Measurements from ENCODE around the gene TEX14.

Gene TEX14

GRCh38 chr17:58734040-58734439 is 42.2 kb upstream of the TEX14 start:
- Histone ChIP-seq H3K27ac (replicated peaks) (no peak overlapping the region), H3K27me3 (ENCODE audit: insufficient read depth, poor library complexity, severe bottlenecking) (no peaks in the 10 kb centered on the region), H3K4me3 (replicated peaks; ENCODE audit: insufficient read depth, low read length) (no peak overlapping the region)
- DNase-seq (ENCODE audit: low read depth in 1 of 2, low spot score in 1 of 2): no peak
- TF ChIP-seq, protein P1, sequence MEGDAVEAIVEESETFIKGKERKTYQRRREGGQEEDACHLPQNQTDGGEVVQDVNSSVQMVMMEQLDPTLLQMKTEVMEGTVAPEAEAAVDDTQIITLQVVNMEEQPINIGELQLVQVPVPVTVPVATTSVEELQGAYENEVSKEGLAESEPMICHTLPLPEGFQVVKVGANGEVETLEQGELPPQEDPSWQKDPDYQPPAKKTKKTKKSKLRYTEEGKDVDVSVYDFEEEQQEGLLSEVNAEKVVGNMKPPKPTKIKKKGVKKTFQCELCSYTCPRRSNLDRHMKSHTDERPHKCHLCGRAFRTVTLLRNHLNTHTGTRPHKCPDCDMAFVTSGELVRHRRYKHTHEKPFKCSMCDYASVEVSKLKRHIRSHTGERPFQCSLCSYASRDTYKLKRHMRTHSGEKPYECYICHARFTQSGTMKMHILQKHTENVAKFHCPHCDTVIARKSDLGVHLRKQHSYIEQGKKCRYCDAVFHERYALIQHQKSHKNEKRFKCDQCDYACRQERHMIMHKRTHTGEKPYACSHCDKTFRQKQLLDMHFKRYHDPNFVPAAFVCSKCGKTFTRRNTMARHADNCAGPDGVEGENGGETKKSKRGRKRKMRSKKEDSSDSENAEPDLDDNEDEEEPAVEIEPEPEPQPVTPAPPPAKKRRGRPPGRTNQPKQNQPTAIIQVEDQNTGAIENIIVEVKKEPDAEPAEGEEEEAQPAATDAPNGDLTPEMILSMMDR (IDR thresholded peaks at IDR 0.05; ENCODE audit: insufficient read depth, low read length): no peak

DNA sequence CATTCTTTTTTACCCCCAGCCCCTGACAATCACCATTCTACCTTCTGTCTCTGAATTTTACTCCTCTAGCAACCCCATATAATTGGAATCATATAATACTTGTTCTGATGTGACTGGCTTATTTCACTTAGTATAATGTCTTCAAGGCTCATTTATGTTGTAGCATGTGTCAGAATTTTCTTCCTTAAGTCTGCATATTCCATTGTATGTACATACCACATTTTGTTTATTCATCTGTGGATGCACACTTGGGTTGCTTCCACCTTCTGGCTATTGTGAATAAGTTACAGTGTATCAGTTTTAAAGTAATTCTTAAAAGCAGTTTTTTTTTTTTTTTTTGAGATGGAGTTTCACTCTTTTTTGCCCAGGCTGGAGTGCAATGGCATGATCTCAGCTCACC is 39.1 kb upstream of the TEX14 start:
- Histone ChIP-seq H3K4me3 (replicated peaks; ENCODE audit: insufficient read depth, low read length) (no peak overlapping the region), H3K27me3 (ENCODE audit: insufficient read depth, poor library complexity, severe bottlenecking) (no peaks in the 10 kb centered on the region), H3K27ac (replicated peaks) (no peak overlapping the region)
- no peak for TF ChIP-seq REST (IDR thresholded peaks at IDR 0.05; ENCODE audit: insufficient replicate concordance, low read depth)
- DNase-seq (ENCODE audit: low read depth in 1 of 2, low spot score in 1 of 2): no peak

DNA sequence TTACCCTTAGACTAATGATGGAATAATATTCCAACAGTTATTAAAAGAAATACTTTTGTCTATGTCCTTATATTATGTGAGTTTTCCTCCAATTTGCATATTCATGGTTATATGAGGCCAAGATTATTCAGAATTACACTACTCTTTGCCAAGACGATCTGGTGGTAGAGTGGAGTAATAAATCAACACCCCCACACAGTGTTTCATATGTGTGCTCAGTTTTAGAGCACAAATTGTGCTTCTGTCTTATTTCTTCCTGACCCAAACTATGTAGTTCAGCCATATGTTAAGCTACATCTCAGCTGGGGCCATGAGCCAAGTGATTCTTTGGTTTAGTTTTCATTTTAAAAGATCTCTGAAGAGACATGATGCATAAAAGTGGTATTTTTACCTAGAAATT is 37.0 kb upstream of the TEX14 start:
- Histone ChIP-seq H3K27ac (replicated peaks) (no peak overlapping the region), H3K27me3 (ENCODE audit: insufficient read depth, poor library complexity, severe bottlenecking) (no peaks in the 10 kb centered on the region), H3K4me3 (replicated peaks; ENCODE audit: insufficient read depth, low read length) (no peak overlapping the region)
- no peak for DNase-seq (ENCODE audit: low read depth in 1 of 2, low spot score in 1 of 2)
- TF ChIP-seq GABPA (IDR thresholded peaks at IDR 0.05; ENCODE audit: low read depth): no peak
- no peak for TF ChIP-seq POLR2AphosphoS5 (IDR thresholded peaks at IDR 0.05; ENCODE audit: low read depth)
- TF ChIP-seq SPI1 (IDR thresholded peaks at IDR 0.05; ENCODE audit: borderline replicate concordance, low read depth): no peak
- TF ChIP-seq, protein P1 (IDR thresholded peaks at IDR 0.05; ENCODE audit: insufficient read depth, low read length): no peak
- TF ChIP-seq REST (IDR thresholded peaks at IDR 0.05; ENCODE audit: insufficient replicate concordance, low read depth): no peak

- TF ChIP-seq GABPA (IDR thresholded peaks at IDR 0.05; ENCODE audit: low read depth) (no peak), SPI1 (IDR thresholded peaks at IDR 0.05; ENCODE audit: borderline replicate concordance, low read depth) (no peak), POLR2AphosphoS5 (IDR thresholded peaks at IDR 0.05; ENCODE audit: low read depth) (no peak), REST (IDR thresholded peaks at IDR 0.05; ENCODE audit: insufficient replicate concordance, low read depth) (no peak)
- TF ChIP-seq, protein P1 (IDR thresholded peaks at IDR 0.05; ENCODE audit: insufficient read depth, low read length): no peak
- H3K27me3 ChIP-seq (ENCODE audit: insufficient read depth, poor library complexity, severe bottlenecking): no peaks in the 10 kb centered on the region
- H3K27ac ChIP-seq (replicated peaks): no peak overlapping the region
- no peak for DNase-seq (ENCODE audit: low read depth in 1 of 2, low spot score in 1 of 2)
- H3K4me3 ChIP-seq (replicated peaks; ENCODE audit: insufficient read depth, low read length): no peak overlapping the region
These were observed 30.9 kb upstream of the TEX14 start for GRCh38 chr17:58722696-58723095.
